HG03103 (cell line): Measurements from ENCODE around the gene MNAT1.
"Not testable (repeated sequence)": the region's sequence is repeated elsewhere in the genome, so short reads cannot be mapped to it uniquely, and the experiment has no call there.

Experiments
- ATAC-seq: cut with Tn5 transposase; IDR thresholded peaks from one replicate; pipeline ENCODE4 v1.9.1; 2021; ENCODE audit warnings: low read depth; ENCODE audit not compliant: unreplicated experiment

The MNAT1 gene

GRCh38 chr14:60800409-60800808 lies 65.8 kb downstream of the MNAT1 start:
- ATAC-seq = no peak

GRCh38 chr14:60803871-60804270 lies 69.3 kb downstream of the MNAT1 start:
- ATAC-seq = no peak

DNA sequence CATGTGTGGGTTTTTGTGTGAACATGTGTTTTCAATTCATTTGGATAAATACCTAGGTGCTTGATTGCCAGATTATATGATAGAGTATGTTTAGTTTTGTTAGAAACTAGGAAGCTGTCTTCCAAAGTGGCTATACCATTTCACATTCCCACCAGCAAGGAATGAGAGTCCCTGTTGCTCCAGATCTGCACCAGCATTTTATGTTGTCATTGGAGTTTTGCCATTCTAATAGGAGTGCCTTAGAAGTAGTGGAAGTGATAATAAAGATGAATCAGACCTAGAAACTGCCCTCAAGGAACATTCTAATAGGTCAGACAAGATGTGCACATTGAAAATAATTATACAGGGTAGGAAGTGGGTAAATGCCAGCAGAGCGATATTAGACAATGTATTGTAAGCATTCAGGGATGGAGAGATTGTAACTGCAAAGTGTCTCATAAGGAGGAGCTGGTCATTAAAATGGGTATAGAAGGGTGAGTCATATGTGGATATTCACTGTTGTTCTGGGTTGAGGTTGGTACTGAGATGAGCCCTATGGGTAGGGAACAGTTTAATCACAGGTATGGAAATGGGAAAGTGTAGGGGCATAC lies 71.4 kb downstream of the MNAT1 start:
- ATAC-seq = no peak

DNA sequence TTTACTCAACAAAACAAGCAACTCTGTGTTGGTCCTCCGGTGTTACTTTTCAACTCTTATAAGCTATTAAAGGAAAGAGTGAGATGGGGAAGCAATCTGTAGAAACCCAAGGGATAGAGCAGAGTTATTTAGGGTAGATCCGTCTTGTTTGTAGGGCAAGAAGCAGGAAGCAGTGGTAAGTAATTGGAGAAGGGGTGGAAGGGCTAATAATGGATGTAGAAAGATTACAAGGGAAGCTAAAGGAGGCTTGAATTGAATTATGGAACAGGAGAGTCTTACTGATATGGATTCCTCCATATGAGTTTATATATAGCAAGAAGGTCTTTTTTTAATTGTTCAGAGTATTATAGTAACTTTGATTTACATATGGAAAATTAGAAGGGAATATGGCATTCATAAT lies 72.7 kb downstream of the MNAT1 start:
- ATAC-seq = no peak

- no peak for ATAC-seq
Observed at GRCh38 chr14:60807971-60808370, 73.4 kb downstream of the MNAT1 start.

DNA sequence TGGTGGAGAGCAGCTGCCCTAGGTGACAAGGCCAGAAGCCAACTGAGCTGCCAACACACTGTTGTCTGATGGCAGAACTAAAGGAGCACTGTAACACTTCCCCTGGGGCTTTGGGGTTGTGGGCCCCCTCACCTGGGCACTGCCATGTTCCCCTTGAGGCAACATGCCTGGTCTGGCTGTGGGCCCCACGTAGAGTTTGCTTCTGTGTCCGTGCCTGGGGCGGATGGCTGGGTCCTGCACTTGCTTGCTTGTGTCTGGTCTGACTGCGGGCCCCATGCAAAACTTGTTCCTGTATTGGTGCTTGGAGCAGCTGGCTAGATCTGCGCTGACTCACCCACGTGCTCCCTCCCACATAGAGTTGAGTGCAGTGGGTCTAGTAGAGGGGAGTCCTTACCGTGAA lies 78.4 kb downstream of the MNAT1 start:
- no peak for ATAC-seq

- ATAC-seq = peak; percentile 99
Observed at GRCh38 chr14:60815371-60815770, 80.8 kb downstream of the MNAT1 start.

DNA sequence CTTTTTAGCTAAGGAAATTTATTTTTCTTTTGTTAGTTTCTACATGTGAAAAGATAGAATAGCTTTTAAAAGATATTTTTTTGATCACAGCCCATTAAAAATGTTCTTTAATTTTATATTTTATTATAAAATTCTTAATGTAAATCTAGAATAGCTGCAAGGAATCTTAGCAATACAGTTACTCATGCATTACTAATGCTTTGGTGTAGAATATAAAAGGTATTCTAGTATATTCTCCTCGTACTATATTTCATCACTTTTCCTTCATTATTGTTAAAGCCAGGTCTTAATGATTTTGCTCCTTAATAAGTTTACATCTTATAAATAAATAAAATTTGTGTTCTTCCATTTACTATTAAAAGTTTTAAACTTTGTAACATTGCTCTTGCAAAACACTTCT lies 82.6 kb downstream of the MNAT1 start:
- no peak for ATAC-seq

- ATAC-seq = no peak
Observed at GRCh38 chr14:60819575-60819974, 85.0 kb downstream of the MNAT1 start.

GRCh38 chr14:60838601-60839000 lies 104.0 kb downstream of the MNAT1 start:
- no peak for ATAC-seq

- ATAC-seq = no peak
Observed at GRCh38 chr14:60839057-60839456, 104.5 kb downstream of the MNAT1 start.

DNA sequence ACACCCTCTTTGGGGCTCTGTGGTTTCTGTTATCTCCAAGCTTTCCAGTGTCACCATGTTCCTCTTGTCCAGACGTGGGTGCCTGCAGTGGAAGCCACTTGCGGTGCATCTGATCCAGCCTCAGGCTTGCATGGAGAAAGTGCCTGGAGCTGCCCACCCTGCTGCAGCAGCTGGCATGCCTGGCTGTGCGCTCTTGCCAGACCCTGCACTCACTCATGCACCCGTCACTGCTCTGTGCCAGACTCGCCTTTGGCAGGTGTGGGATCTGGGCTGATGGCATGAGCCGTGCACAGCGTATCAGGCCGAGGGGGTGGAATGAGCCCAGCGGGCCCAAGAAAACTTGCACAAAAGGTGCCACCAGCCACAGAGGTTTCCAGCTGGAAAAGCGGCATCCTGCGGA lies 105.1 kb downstream of the MNAT1 start:
- no peak for ATAC-seq

DNA sequence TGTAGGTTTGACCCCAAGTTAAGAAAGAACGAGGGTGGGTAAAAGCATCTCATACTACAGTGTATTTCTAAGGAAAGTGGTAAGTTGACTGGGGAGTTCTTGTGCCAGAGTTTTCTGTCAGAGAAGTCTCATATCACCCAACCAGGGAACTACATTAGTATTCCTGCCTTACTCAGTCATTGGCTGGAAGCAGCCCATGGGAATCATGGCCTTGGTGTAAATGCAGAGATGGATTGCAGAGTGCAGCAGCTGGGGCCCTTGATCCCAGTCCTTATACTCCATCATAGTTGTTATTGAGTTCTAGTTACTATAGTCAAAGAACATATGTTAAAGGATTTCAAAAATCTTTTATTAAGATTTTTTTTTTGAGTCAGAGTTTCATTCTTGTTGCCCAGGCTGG lies 105.8 kb downstream of the MNAT1 start:
- no peak for ATAC-seq

DNA sequence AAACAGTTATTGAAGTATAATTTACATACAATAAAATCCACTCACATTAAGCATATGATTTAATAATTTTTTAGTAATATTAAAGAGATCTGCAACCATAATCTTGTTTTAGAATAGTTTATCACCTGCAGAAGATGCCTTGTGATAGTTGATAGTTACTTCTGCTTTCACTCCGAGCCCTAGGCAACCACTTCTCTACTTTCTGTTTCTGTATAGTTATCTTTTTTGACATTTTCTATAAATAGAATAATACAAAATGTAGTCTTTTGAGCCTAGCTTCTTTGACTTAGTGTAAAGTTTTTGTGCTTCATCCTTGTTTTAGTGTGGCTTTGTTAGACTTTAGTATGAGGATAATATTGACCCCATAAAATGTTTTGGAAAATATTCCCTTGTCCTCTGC lies 111.0 kb downstream of the MNAT1 start:
- ATAC-seq = peak; percentile 95

DNA sequence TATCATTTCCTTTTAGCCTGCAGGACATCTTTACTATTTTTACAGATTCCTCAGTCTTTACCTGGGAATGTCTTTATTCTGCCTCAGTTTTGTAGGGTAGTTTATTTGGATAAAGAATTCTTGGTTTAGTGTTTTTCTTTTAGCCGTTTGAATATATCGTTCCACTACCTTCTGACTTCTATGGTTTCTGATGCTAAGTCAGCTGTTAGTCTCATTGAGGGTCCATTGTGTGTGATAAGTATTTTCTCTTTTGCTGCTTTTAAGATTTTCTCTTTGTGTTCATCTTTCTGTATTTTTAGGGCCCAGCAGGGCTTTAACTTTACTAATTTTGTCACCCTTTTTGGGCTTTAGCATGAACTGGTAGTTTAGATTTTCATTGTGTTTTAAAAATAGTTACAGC lies 113.5 kb downstream of the MNAT1 start:
- no peak for ATAC-seq

- ATAC-seq = not testable (repeated sequence)
Observed at GRCh38 chr14:60851692-60852091, 117.1 kb downstream of the MNAT1 start.

DNA sequence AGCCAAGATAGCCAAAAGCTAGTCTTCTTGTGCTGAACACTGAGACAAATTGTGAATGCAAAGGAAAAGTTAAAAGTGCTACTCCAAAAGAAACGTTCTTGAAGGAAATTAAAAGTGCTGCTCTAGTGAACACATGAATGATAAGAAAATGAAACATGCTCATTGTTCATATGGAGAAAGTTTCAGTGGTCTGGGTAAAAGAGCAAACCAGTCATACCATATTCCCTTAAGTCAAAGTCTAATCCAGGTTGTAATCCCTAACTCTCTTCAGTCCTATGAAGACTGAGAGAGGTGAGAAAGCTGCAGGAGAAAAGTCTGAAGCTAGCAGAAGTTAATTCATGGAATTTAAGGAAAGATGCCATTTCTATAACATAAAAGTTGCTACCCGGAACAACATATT lies 121.5 kb downstream of the MNAT1 start:
- no peak for ATAC-seq

- no peak for ATAC-seq
Observed at GRCh38 chr14:60859525-60859924, 125.0 kb downstream of the MNAT1 start.

DNA sequence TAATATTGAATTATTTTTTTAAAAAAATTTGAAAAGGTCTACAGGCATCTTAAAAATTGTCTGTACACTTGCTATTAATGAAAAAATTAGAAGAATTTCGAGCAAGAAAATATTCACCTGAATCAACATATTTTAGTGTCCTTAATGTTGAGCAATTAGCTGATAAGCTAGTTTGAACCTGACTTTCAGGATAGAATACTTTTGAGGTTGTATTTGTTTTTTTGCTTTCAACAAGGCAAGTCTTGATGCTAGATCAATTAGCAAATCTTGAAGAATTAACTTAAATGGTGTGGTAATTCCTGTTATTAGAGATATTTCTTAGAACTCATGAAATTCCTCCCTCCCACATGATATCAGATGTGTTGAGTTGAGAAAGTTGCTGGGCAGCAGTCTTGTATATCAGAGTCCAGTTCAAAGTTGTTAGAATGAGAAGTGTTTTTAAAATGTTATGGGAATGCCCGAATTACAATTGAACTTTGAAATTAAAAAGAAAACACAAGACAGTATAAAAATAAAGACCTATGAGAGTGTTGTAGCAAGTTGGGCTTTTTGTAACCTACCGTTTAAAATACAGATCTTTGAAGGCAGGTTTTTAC lies 127.1 kb downstream of the MNAT1 start:
- no peak for ATAC-seq

DNA sequence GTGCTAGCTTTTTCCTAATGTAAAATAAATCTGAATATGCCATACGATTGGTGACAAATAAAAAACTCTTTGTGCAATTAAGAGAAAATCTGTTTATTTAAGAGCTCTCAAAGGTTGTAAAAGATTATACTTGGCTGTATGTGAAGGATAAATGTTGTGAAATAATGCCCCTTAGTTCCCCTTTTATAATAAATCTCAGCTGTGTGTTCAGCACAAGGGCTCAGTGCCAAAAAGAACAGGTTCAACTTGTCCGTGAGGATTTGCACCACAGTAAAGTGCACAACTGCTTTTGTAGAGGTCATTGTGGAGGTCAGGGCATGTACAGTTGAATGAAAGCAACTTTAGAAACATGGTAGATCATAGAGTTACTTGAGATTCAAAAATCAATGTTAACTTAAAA lies 127.7 kb downstream of the MNAT1 start:
- no peak for ATAC-seq

GRCh38 chr14:60863249-60863648 lies 128.7 kb downstream of the MNAT1 start:
- no peak for ATAC-seq

DNA sequence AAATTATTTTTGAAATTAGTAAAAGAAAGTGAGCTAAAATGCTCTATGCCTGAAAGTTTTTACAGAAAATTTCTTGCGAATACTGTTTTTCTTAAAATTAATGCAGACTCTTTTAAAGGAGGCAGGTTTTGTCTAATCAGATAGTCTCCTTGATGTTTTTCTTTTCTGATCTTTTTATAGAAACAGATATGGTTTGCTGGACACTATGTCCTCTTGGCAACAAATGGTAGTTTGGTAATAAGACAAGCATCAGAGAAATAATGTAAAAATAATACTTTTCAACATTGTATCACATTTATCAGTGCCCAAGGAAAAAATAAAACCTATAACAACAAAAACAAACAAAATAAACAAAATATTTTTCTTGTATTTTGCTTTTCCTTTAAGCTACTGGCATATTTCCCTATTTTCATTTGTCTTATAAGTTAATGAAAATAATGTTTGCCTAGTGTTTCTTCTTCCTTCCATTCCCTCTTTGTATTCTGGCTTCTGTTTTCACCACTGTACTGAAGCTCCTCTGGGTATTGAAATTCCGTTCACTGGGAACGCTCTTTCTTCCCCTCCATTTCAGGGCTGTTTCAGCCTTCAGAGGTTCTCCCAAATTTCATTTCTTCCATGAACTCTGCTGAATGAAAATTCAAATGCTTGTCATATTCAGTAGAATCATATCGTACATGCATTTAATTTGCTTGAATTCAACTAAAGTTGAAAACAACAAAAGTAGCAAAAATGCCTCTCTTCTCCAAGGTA lies 131.0 kb downstream of the MNAT1 start:
- no peak for ATAC-seq
